NCI-H1092 (cell line): ENCODE data around the gene CCNG2.
A peak's percentile ranks its signal among the peaks of the same experiment; 100 is the strongest.

ENCODE experiments used
- DNase-seq: peaks from one replicate; lab custom pipeline; 2025; lab: John Stamatoyannopoulos, UW

Gene CCNG2

DNA sequence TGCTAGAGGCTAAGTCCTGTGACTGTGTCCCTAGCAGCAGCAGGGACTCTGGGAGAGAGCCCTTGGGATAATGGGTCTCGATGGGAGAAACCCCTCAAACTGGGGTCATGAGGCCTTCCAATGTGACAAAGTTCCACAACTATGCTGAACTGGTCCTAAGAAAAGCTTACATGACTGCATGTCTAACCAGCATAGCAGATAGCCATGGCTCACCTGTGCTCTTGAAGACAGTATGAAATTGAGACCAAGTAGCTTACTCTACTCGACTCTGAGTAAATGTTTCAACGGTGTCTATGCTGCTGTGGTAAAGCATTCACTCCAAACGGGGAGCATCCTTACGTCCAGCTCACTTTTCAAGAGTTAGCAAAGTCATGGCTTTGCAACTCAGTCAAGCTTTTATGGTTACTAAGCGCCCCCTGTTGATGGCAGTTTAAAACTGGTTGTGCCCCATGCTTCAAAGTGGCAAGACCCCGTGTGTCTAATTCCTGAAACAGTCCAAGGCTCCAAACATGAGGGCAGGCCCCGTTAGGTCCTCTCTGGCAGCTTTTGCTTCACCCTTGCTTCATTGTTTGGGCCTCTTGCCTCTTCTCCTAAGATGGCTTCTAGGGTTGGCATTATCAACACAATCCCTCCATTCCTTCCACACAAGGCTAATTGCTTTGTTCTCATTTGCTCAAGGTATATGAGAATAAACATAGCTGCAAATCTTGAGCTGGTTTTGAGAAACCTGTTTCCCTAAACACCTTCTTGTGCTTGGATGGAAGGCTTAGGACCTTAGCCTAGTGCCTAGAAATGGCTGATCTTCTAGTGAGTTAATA, 46.6 kb downstream of the CCNG2 start:
- peak; percentile 59 for DNase-seq

DNA sequence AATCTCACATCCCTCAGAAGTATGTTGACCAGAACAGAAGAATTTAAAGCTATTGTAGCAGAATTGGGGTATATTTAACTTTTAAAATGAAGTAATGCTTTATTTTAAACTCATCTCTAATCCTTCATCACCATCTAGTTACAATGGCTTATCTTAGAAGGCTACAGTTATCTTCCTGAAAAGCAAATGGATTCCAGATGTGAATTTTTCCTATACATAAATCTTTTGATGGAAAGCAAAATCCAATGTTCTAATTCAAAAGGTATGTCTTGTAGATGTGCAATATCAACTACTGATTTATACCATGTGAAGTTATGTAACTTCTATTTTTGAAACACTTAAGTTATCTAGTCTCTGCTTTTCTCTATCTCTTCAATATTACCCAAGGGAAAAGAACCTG, 47.6 kb downstream of the CCNG2 start:
- no peak for DNase-seq

DNA sequence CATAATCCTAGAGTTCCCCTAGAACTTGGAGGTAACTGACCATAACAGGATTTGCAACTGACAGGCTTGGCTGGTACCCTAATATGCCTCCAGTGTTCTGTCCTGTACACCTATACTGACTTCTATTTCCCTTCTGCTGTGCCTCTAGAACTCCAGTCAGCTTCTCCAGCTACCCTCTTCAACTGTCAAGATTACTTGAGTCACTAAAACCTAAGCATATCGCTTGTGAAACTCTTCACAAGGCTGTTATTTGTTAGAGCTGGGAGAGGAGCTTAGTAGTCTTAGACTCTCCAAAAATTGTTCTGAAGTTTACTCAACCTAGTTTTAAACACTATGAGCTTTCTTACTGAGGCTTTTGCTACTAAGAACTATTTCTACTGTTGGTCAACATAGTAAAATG, 52.0 kb downstream of the CCNG2 start:
- no peak for DNase-seq

DNA sequence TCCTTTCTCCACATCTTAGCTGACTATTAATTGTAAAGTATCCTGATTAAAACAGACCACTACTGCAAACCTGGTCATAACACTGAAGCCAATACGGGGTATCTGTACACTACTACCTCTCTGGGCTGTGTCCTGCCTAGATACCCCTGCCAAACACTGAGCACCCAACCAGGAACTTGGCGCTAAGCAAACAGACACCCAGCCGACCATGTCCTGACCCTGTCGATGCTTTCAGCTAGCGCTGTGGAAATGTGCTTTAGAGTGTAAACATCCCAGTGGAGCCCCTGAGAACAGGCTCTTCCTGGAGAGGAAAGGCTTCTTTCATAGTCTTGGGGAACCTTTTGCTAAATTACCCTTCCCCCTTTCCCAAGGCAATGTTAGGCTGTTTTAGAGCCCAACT, 52.9 kb downstream of the CCNG2 start:
- no peak for DNase-seq

DNA sequence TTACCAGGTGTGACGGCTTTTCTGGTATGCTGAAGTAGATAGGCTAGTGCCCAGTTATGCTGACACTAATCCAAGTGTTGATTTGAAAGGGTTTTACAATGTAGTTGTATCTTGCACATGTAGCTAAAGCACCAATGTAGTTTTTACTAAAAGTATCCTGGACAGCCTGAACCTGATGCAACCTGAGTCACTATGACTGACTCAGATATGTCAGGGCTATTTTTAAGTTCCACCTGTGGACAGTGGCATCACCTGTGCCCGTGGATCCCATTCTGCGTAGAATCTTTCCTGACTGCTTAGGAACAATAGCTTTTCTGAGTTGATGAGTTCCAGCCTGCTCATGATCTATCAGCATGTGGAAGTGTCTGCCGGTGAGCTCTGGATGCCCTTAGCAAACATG, 58.1 kb downstream of the CCNG2 start:
- DNase-seq: no peak

DNA sequence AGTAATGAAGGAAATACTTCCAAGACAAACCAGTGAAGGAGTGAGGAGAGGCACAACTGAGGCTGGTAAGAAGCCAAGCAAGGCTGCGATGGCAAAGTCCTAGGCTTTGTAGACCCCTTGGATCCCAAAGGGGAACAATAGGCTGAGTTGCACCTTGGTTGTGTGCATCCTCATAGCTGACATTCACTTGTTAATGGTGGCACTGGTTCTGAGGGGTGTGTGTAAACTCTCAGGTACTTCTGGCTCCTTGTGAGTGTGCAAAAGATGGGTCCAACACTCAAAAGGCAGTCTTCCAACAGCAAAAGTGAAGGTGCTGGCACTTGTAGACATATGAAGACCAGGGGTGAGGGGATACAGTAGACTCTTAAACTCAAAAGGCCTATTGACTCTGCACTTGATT, 60.5 kb downstream of the CCNG2 start:
- DNase-seq: no peak

DNA sequence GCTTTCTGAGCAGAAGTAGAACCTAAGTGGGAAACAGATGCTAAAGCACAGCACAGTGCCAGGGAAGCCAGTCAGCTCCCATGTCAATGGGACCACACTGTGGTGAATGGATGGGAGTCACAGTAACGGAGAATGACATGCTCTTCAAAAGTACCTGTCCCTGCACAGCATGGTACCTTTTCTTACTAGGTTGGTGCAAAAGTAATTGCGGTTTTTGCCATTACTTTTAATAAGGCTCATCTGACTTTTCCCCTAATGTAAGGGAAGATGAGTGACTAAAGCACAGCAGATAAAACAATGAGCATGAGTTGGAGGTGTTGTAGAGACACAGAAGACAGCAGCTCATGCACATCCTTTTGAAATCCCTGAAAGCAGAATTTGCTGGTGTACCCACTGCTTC, 62.3 kb downstream of the CCNG2 start:
- DNase-seq: no peak
